GM03348 (cell line): Measurements from ENCODE around the gene HMCN2.
A peak's percentile ranks its signal among the peaks of the same experiment; 100 is the strongest.

Source experiments
- DNase-seq: peaks from one replicate; pipeline ENCODE4 v3.0.0; 2012; ENCODE audit warnings: low spot score

Gene HMCN2

DNA sequence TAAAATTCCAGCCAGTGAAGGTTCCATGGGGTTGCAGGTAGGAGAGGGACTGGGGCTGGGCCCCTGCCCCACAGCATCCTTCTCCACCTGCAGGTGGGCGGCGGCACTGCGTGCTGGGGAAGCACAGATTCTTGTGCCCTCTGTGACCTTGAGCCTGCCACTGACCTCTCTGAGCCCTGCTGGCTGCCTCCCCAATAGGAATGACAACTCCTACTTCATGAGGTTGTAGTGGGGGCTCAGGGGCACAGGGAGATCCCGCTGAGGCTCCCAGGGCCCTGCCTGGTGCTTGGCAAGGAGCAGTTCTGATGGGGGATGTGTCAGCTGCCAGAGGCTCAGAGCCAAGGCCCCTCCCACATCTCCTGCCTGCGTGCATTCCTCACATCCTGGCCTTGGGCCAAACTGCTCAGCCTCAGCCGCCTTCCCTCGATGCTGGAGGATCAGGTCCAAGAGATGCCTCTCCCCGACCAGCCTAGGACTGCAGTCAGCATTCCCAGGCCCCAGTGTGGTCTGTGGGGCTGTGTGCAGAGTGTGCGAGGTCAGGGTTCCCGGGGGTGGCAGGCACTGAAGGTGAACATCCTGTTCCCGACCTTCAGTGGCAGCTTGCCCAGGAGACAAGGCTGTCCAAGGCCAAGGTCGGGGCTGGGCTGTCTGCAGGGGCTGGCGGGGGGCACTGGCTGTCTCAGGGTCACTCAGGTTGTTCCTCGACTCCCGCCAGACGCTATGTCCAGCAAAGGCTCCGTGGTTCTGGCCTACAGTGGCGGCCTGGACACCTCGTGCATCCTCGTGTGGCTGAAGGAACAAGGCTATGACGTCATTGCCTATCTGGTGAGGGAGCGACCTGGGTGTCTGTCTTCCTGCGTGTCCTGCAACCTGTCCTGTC lies 186.2 kb downstream of the HMCN2 start:
- peak; percentile 96 for DNase-seq

DNA sequence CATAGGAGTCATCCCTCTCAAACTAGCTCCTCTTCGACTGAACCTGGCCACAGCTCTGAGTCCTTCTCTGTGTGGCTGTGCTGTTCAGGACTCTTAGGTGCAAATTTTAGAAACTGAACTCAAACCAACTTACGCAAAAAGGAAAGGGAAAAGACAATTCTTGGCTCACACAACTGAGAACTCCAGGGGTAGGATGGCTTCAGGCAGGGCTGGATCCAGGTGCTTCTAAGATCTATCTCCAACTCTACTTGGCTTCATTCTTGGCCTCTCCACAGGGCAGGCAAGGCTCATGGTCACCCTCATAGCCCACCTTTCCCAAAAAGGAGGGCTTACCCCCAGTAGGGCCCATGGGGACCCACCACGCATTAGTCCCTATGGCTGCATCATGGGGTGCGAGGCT lies 187.3 kb downstream of the HMCN2 start:
- DNase-seq, result no peak

DNA sequence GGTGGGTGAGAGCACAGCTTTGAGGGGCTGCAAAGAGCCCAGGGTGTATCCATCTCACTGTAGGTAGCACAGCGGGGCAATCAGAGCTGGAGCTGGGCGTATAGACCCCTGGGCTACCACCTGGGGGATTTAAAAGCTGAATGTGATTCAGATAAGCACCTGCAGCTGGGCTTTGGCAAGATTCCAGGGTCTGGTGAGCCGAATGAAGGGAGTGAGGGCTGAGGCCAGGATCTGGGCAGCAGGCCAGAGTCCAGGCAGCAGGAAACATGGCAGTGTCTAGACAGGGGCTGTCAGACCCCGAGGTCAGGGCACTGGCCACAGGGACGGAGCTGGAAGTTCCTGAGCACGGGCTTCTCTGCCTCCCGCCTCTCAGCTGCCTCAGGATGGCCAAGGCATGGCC lies 187.9 kb downstream of the HMCN2 start:
- DNase-seq, result no peak

DNA sequence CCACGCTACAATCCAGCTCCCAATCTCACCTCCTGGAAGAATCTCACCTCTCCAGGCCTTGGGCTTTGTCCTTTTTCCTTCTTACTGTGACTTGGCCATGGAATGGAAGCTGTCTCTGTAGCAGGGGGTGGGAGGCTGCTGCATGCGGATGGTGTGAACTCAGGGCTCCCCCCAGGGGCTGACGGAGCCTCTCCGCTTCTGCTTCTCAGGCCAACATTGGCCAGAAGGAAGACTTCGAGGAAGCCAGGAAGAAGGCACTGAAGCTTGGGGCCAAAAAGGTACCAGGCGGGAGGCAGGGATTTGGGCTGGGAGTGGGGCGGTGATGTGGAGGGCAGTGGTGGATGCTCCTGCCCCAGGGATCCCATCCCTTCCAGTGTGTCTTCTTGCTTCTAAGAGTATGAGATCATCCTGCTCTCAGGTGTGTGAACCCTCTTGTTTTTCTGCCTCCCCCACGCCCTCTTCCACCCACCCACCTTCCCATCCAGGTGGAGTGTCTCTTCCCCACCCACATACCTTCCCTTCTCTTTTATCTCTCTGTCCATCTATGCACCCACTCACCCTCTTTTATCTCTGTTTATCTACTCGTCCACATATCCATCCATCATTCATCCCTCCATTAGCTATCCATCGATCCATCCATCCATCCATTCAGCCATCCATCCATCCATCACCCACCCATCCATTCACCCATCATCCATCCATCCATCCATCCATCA lies 188.7 kb downstream of the HMCN2 start:
- no peak for DNase-seq

DNA sequence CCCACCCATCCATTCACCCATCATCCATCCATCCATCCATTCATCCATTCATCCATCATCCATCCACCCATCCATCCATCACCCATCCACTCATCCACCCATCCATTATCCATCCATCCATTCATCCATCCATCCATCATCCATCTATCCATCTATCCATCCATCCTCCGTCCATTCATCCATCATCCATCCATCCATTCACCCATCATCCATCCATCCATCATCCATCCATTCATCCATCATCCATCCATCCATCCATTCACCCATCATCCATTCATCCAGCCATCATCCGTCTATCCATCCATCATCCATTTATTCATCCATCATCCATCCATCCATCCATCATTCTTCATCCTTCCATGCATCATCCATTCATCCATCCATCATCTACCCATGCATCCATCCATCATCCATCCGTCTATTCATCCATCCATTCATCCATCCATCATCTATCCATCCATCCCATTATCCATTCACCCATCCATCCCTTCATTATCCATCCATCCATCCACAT lies 189.3 kb downstream of the HMCN2 start:
- no peak for DNase-seq

DNA sequence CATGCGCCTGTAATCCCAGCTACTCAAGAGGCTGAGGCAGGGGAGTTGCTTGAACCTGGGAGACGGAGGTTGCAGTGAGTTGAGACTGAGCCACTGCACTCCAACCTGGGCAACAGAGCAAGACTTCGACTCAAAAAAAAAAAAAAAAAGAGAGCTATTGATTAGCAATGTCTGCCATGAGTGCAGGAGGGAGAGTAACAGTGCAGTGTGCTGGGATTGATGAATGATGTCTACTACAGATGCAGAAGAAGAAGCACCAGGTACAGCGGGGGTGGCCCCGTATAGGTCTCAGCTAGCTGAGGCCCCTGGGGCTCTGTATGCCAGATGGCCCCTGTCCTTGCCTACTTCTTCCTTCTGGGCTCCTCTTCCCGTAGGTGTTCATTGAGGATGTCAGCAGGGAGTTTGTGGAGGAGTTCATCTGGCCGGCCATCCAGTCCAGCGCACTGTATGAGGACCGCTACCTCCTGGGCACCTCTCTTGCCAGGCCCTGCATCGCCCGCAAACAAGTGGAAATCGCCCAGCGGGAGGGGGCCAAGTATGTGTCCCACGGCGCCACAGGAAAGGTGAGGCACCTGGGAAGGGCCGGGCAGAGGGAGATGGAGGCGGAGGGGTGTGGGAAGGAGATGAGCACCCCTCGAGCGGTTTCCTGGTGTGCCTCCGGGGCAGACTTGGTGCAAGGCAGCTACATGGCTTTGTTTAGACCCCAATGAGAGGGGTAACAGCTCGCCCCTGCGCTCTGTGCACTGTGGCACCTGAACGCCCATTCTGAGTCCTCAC lies 192.7 kb downstream of the HMCN2 start:
- no peak for DNase-seq

DNA sequence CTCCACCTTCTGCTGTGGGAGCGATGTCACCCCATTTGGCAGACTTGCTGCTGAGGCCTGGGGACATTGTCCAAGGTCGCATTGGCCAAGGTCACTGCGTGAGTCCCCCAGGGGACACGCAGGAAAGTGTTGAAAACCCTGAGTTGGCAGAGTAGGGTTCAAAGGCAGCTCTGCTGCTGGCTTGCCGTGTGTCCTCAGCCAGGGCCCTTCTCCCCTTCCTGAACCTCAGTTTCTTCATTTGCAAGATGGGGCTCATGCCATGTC lies 193.2 kb downstream of the HMCN2 start:
- no peak for DNase-seq

DNA sequence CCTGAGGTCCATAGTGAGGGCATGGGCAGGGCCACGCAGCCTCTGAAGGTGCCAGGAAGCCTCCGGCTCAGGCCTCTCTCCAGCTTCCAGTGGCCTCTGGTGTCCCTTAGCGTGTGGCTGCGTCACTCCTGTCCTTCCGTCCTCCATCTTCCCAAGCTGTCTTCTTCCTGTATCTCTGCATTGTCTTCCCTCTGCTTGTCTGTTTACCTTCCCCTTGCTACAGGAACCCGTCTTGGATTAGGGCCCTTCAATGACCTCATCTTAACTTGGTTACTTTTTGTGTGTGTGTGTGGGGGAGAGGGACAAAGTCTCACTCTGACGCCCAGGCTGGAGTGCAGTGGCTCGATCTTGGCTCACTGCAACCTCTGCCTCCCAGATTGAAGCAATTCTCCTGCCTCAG lies 193.6 kb downstream of the HMCN2 start:
- no peak for DNase-seq

DNA sequence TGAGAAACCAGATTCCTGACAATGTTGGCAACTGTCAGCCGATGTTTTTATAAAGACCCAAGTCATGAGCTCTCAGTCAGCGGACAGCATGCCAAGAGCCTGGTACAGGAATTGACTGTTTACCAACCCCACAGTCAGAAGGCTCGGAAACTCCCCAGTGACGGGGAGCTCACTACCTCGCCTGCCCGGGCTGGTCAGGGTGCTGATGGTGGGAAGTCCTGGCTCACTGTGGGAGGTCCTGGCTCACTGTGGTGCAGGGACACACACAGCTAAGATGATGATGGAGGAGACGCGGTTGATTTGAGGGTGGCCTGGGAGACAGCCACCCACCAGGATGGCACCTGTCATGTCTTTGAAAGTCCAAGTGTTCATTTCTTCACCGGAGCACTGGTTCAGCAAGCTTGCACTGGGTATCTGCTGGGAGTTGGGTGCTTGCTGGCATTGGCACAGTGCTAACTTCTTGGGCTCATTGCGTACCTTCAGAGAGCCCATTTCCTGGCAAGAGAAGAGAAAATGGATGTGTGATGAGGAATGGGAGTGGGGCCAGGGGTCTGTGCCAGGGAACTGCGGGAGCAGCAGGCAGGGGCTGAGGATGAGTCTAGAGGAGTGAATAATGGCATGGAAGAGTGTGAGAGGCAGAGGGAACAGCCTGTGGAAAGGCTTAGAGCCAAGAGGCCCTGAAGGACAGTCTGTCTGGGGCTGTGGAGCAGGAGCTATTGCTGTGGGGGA lies 194.5 kb downstream of the HMCN2 start:
- DNase-seq, result no peak

DNA sequence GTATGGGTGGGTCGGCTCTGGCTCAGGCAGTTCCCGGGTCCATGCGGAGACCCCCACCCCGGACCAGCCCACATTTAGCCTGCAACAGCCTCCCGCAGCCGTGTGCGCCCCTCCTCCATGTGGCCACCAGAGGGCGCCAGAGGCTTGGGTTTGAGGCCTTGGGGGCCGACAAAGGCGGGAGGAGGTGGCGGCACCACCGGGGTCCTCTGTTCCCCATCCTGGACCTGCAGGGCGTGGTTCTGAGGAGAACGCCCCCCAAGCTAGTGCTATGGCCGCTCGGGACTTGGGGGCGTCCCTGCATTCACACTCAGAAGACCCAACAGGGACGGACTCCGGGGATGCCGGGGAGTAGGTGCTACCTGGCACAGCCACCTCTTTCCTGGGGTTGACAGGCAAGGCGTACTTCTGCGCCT lies 195.7 kb downstream of the HMCN2 start:
- DNase-seq, result peak; percentile 85

DNA sequence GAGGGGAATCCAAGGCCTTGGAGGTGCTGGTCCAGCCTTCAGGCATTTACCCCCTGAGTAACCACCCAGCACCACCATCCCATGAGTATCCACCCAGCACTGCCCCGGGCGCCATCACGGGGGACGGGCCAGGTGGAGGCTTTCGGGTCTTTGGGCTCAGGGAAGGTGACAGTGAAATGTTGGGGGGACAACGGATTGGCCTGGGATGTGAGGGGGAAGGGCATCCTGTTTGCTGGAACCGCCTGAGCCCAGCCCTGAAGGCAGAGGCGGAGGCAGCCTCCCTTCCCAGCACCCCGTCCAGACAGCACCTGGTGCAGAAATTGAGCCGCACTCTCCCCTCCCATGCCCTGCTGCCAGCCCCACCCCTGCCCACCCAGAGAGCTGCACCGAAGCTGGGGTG lies 196.2 kb downstream of the HMCN2 start:
- no peak for DNase-seq

DNA sequence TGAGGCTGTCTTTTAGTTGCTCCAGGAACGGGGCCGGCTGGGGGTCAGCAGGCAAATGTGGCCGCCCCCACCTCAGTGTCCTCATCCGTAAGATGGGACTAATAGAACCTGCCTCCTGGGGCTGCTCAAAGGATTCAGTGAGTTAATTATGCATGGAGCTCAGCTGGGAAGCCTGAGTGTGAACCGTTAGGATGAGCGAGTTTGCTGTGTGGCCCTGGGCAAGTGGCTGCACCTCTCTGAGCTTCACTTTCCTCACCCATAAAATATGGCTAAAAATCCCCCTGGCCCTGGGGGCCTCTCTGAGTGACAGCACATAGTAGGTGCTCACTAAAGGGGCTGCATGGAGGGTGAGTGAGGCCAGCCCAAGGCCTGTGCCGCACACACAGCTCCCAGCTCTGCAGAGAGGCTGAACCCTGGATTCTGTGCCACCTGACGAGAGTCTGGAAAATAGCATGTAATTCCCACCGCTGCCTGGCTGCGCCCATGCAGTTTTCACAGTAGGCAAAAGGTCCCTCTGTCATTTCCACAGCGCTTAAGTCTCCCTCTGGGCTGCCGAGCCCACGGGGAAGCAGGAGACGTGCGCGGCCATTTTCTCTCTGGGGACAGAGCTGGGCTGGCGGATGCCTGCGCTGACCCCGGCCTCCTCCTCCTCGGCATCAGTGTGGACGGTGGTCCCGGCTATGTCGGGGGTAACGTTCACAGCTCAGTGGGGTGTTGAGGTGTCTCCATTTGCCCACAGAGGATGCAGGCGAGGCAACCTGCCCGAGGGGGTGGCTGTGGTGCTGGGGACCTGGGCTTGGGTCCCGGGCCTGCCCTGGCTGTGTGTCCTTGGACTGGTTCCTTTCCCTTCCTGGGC lies 197.4 kb downstream of the HMCN2 start:
- no peak for DNase-seq

DNA sequence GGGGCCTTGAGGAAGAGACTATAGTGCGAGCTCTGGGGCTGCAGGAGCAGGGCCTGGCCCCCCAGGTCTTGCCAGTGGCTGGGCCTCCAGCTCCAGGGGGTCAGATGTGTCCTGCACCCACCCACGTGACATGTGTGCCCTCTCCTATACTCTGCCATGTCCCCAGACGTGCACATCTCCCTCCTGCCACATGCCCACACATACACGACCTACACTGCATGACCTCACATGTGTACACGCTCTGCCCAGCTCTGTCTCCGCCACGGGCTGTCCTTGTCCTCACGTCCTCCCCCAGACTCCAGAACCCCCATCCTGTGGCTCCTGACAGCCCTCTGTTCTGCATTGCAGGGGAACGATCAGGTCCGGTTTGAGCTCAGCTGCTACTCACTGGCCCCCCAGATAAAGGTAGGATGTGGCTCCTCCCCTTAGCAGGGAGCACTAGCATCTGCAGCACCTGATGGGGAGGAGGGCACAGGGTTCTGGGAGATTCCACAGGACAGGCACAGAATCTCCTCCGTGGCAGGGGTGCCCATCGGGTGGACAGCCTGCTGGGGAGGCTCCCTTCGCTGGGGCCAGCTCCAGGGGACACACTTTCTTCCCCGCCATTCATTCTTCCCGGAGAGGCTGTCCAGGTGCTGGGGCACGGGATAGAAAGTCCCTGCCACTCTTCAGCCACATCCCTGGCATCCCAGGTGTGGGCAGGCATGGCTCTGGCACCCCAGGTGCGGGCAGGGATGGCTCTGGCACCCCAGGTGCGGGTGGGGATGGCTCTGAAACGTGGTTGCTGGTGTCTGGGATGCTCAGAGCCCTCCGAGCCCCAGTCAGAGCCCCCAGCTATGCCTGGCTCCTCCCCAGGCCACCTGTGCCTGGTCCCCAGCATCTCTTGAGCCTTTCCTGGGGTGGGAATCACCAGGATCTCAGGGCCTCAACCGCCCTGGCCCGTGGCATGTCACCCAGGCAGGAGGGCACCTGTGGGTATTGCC lies 198.5 kb downstream of the HMCN2 start:
- DNase-seq, result no peak

DNA sequence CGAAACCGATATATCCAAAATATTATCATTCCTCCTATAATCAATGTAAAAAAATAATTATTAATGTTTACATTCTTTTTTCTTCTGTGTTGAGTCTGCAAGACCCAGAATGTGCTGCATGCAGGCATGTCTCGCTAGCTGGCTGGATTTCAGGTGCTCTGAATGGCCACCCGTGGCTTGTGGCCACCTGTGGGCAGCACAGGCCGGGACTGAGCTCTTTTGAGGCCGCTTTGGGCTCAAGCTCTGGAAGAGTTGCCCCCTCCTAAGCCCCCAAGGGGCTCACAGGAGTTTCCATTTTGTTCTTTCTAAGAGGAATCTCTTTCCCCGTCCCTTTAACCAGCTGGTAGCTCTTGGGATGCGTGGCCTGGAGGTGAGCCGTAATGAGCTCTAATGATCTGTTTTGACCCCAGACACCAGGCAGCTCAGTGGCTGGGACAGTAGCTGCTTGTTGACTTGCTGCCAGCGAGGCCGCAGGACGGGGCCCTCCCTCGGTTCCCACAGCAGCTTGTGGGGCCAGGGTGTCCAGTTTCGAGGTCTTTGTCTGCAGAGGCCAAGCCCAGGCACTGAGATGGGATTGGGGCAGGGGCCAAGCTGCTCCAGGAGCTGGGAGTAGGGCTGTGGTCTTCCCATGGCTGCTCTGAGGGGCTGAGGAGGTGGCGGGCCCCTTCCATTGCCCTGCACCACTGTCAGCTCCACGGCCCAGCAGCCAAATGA lies 200.0 kb downstream of the HMCN2 start:
- DNase-seq, result no peak

DNA sequence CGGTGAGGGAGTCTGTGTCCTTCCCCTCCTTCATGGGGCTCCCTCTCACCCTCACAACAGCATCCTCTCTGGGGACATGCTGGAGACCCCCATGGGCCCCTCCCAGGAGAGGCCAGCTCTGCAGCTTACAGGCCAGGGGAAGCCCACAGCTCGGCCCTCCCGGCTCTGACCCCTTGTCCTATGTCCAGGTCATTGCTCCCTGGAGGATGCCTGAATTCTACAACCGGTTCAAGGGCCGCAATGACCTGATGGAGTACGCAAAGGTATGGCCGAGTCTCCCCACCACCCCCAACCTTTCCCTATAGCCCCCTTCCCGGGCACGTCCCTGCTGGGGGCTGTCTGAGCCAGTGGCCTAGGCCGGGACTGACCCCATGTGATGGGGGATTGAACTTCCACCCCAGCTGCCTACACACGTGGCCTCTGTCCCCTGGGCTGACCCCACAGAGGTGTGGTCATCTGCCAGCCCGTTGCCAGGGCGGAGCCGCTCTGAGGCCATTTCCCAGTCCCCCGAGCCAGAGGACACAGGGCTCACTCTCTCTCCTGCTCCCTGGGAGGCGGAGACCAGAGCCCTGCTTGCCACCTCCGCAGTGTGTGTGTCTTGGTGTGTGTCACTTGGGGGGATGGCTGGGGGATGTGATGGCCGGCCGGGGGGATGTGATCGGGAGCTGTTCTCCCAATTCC lies 201.1 kb downstream of the HMCN2 start:
- DNase-seq, result no peak

DNA sequence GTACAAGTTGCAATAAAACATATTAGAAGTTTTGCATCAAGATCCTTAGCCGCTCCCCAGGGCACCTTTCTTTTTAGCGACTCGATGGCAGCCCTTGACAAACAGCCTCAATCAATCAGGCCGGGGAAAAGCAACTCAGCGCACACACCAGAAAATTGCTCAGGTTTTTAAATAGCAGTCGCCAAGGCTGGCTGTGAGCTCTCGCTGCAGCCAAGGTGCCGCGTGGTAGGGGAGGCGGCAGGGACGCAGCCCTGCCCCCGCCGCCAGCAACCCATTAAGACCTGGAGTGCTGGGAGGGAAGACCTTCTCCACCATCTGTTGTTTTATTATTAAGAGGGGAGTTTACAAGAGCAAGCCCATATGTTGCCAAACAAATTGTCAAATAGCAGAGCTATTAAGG lies 201.8 kb downstream of the HMCN2 start:
- DNase-seq, result no peak

DNA sequence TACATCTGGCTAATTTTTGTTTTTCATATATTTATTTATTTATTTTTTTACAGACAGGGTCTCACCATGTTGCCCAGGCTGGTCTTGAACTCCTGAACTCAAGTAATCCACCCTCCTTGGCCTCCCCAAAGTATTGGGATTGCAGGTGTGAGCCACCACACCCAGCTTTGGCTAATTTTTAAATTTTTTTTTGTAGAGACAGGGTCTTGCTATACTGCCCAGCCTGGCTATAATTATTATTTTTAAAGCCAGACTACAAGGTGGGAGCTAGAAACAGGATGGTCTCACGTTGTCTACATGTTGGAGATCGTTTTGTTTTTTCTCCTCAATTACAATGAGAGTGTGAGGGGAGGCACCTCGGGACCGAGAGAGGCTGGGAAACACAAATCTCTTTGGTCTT lies 203.0 kb downstream of the HMCN2 start:
- DNase-seq, result no peak

DNA sequence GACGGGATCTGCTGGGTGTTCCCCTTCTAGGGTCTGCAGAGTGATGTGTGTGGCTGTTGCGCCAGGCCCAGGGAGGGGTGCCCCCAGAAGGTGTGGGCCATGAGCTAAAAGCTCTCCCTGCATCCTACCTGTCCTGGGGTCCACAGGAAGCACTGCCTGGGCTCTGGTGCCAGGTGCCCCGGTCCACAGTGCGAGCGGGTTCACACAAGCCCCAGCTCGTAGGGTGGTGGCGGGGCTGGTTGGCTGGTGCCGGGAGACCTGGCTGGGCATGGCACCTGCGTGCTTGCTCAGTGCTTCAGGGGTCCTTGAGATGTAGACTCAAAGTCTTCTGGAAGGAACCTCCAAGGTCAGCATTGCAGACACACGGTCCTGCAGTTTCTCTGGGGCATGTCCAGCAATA lies 204.7 kb downstream of the HMCN2 start:
- no peak for DNase-seq

DNA sequence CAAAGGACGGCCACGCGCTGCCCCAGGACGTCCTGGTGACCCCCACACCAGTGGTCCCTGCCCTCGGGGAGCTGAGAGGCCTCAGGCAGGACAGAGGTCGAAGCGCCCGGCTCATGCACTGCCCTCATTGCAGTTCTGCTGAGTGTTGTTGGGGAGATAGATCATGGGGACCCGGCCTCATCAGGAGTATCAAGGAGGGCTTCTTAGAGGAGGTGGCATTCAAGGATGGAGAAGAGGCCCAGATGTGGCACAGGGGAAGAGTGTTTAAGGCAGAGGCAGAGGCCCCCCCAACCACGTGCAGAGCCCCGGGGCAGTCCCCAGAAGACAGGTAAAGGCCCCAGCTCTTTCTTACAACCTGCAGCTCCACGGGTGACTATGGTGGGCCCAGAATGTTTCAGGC lies 205.4 kb downstream of the HMCN2 start:
- no peak for DNase-seq
